Suprapubic skin (tissue), 4 donors: ENCODE data around the gene ANO2.

Source experiments
- CTCF ChIP-seq, 2 donors: fragments of 200-600 bp in 1 of 2; fragments of 450-650 bp in 1 of 2; sonication (generic) in 1 of 2; IDR thresholded peaks; one replicate each; pipeline ENCODE4 v1.5.1; 2016 to 2019; ENCODE audit warnings: antibody characterized with exemption in 2 of 2, mild to moderate bottlenecking in 1 of 2, moderate library complexity in 1 of 2
- EP300 ChIP-seq: sonication (generic); formaldehyde crosslinking; IDR thresholded peaks from one replicate; pipeline ENCODE4 v1.6.1; 2017; ENCODE audit warnings: antibody characterized with exemption
- POLR2A ChIP-seq, 2 donors: fragments of 450-650 bp; IDR thresholded peaks; one replicate each; pipeline ENCODE4 v1.6.1; 2017; ENCODE audit warnings: antibody characterized with exemption in 2 of 2, mild to moderate bottlenecking in 2 of 2, moderate library complexity in 2 of 2
- POLR2AphosphoS5 ChIP-seq, 3 donors: sonication (generic); formaldehyde crosslinking; IDR thresholded peaks; one replicate each; pipeline ENCODE4 v1.6.1; 2017; ENCODE audit warnings: antibody characterized with exemption in 3 of 3

GRCh38 chr12:5944688-5945070, 380 bp downstream of the ANO2 start:
- TF ChIP-seq CTCF (IDR thresholded peaks at IDR 0.05) (no peak), POLR2A (IDR thresholded peaks at IDR 0.05) (no peak), EP300 (no peak), POLR2AphosphoS5 (IDR thresholded peaks at IDR 0.05) (no peak)
